ENCODE measurements around the gene OGN. TPM values are rescaled to one million over a fixed set of nuclear protein-coding genes. Genes with fewer than 3 reads are reported as not detected.

The OGN gene
- total and polyA plus RNA-seq, 2 of the 13 experiments (the other 11 are each of a cell fraction or from before 2014, with no cell fraction given) = not detected

DNA sequence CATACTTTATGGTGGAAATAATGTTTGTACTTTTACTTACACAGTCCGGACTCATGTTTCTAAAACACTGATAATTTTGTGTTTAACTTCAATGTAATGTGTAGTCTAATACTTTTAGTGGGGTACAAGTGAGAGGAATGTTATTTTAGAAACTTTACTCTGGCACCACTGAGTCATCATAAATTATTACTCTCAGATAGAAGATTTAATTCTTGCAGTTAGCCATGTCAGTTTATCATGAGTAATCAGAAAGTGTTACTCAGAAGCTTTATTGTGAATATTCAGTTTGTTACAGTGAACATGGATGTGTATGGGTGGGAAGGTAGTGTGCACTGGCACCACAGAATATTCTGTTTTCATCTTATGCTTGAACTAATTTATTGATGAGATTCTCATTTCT lies 20.0 kb downstream of the OGN start:
- Histone ChIP-seq H3K27me3 (ENCODE audit: control insufficient read depth in 1 of 2, insufficient read depth in 2 of 2, low read length in 2 of 2) (no peaks in the 10 kb centered on the region), H3K36me3 (replicated peaks in 1 of 2; ENCODE audit: control insufficient read depth in 1 of 2, insufficient read depth in 2 of 2, low read length in 2 of 2) (no peaks in the 10 kb centered on the region), H2AFZ (ENCODE audit: low read length) (no peak overlapping the region), H3K9me3 (ENCODE audit: low read length) (no peaks in the 10 kb centered on the region), H3K27ac (ENCODE audit: extremely low read length, insufficient read depth, low read length) (no peak overlapping the region), H3K9ac (ENCODE audit: insufficient read depth, low read depth, low read length) (no peak overlapping the region), H3K4me2 (ENCODE audit: low read depth, low read length) (no peak overlapping the region), H3K4me3 (replicated peaks in 1 of 3; ENCODE audit: insufficient read depth in 1 of 3, low read depth in 2 of 3, low read length in 3 of 3) (no peak overlapping the region), H3K79me2 (ENCODE audit: insufficient read depth, low read length) (no peaks in the 10 kb centered on the region), H3K4me1 (ENCODE audit: insufficient read depth, low read length) (no peaks in the 10 kb centered on the region), H4K20me1 (ENCODE audit: insufficient read depth, low read length) (no peaks in the 10 kb centered on the region)
- ChIA-PET CTCF (ENCODE audit: low intra/inter-chr PET ratio, low total read pairs) (no interaction called here), POLR2A (no interaction called here)
- BruUV-seq (replicated peaks) = no TSS peak
- 91% methylated on average over 1 of the region's 1 CpG for whole genome bisulfite sequencing (ENCODE audit: low lambda C conversion rate)
- intact Hi-C loops (cut with micrococcal nuclease; ENCODE audit: unreplicated experiment) = no loop called here
- ATAC-seq (no peak), DNase-seq (ENCODE audit: low spot score) (no peak), FAIRE-seq (no peak)
- TF ChIP-seq KMT2A (CRISPR knock-in tag; IDR thresholded peaks at IDR 0.05) = no peak
- 0 out of 4 replicates have a peak, but pooled peaks of 1 of the 2 experiments have one; percentile 12 for TF ChIP-seq MAFK (conservative IDR thresholded peaks at IDR 0.05 in 1 of 2, IDR thresholded peaks at IDR 0.05 in 1 of 2; ENCODE audit: low read length in 2 of 2)
- no peak for TF ChIP-seq ZNF737 (CRISPR knock-in tag; IDR thresholded peaks at IDR 0.05; ENCODE audit: borderline replicate concordance)
- in situ Hi-C loops (cut with HindIII; ENCODE audit: extremely low pct_ligation_motif_present, low pct_unique_long_range_greater_than_20kb) = no loop called here

- WGBS (ENCODE audit: low lambda C conversion rate) = 96% methylated on average over 2 of the region's 2 CpGs
- H3K4me2 ChIP-seq (ENCODE audit: low read depth, low read length) = no peak overlapping the region
- in situ Hi-C loops (cut with HindIII; ENCODE audit: extremely low pct_ligation_motif_present, low pct_unique_long_range_greater_than_20kb) = no loop called here
- H3K4me1 ChIP-seq (ENCODE audit: insufficient read depth, low read length) = peaks cover 7% of the 10 kb centered on the region
- FAIRE-seq (no peak), DNase-seq (ENCODE audit: low spot score) (no peak), ATAC-seq (no peak)
- H3K4me3 ChIP-seq (replicated peaks in 1 of 3; ENCODE audit: insufficient read depth in 1 of 3, low read depth in 2 of 3, low read length in 3 of 3) = no peak overlapping the region
- POLR2A ChIA-PET = no interaction called here
- no peaks in the 10 kb centered on the region for H3K9me3 ChIP-seq (ENCODE audit: low read length)
- CTCF ChIA-PET (ENCODE audit: low intra/inter-chr PET ratio, low total read pairs) = no interaction called here
- no peaks in the 10 kb centered on the region for H3K36me3 ChIP-seq (replicated peaks in 1 of 2; ENCODE audit: control insufficient read depth in 1 of 2, insufficient read depth in 2 of 2, low read length in 2 of 2)
- no peaks in the 10 kb centered on the region for H3K79me2 ChIP-seq (ENCODE audit: insufficient read depth, low read length)
- H2AFZ ChIP-seq (ENCODE audit: low read length) = no peak overlapping the region
- intact Hi-C loops (cut with micrococcal nuclease; ENCODE audit: unreplicated experiment) = no loop called here
- H3K27ac ChIP-seq (ENCODE audit: extremely low read length, insufficient read depth, low read length) = no peak overlapping the region
- no peak overlapping the region for H3K9ac ChIP-seq (ENCODE audit: insufficient read depth, low read depth, low read length)
- H4K20me1 ChIP-seq (ENCODE audit: insufficient read depth, low read length) = no peaks in the 10 kb centered on the region
- no peaks in the 10 kb centered on the region for H3K27me3 ChIP-seq (ENCODE audit: control insufficient read depth in 1 of 2, insufficient read depth in 2 of 2, low read length in 2 of 2)
- BruUV-seq (replicated peaks) = no TSS peak
- TF ChIP-seq REL (CRISPR knock-in tag; conservative IDR thresholded peaks at IDR 0.05) = no peak
- TF ChIP-seq NR2F2 (IDR thresholded peaks at IDR 0.05; ENCODE audit: borderline replicate concordance, low read depth) = no peak
- no peak for TF ChIP-seq SIX4 (CRISPR knock-in tag; IDR thresholded peaks at IDR 0.05)
- no peak for TF ChIP-seq SIN3B (IDR thresholded peaks at IDR 0.05; ENCODE audit: low read length)
- no peak for TF ChIP-seq ZNF138 (CRISPR knock-in tag; IDR thresholded peaks at IDR 0.05; ENCODE audit: low read depth)
- TF ChIP-seq ZNF879 (CRISPR knock-in tag; IDR thresholded peaks at IDR 0.05) = no peak
- no peak for TF ChIP-seq ZSCAN21 (CRISPR knock-in tag; IDR thresholded peaks at IDR 0.05; ENCODE audit: borderline replicate concordance)
- no peak for TF ChIP-seq IKZF4 (CRISPR knock-in tag; IDR thresholded peaks at IDR 0.05; ENCODE audit: borderline replicate concordance, low read depth, not compliant biosample characterization)
- TF ChIP-seq ZSCAN30 (CRISPR knock-in tag; IDR thresholded peaks at IDR 0.05) = no peak
- TF ChIP-seq ZNF282 (IDR thresholded peaks at IDR 0.05; ENCODE audit: partially characterized antibody) = no peak
- no peak for TF ChIP-seq PITX1 (CRISPR knock-in tag; IDR thresholded peaks at IDR 0.05)
- TF ChIP-seq CBX5 (CRISPR knock-in tag; IDR thresholded peaks at IDR 0.05; ENCODE audit: borderline replicate concordance) = no peak
- no peak for TF ChIP-seq ZNF556 (CRISPR knock-in tag; IDR thresholded peaks at IDR 0.05; ENCODE audit: borderline replicate concordance)
- TF ChIP-seq NONO (IDR thresholded peaks at IDR 0.05) = no peak
- TF ChIP-seq NONO (CRISPR knock-in tag; conservative IDR thresholded peaks at IDR 0.05) = no peak
- no peak for TF ChIP-seq GZF1 (CRISPR knock-in tag; IDR thresholded peaks at IDR 0.05)
- TF ChIP-seq ZBTB8A (CRISPR knock-in tag; IDR thresholded peaks at IDR 0.05; ENCODE audit: borderline replicate concordance, low read depth) = no peak
- no peak for TF ChIP-seq TBP (CRISPR knock-in tag; IDR thresholded peaks at IDR 0.05)
- TF ChIP-seq, protein P1, sequence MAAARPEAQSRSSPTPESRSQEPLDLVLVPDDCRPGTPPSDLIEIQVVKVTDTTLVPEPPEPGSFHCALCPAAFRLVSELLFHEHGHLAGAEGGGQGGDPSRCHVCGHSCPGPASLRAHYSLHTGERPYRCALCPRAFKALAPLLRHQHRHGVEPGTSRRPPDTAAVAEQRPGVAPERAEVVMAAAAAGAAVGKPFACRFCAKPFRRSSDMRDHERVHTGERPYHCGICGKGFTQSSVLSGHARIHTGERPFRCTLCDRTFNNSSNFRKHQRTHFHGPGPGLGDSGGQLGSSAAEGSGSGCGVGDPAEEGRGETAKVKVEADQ (CRISPR knock-in tag; IDR thresholded peaks at IDR 0.05; ENCODE audit: borderline replicate concordance) = no peak
Measured at GRCh38 chr9:92381775-92382174, 22.6 kb downstream of the OGN start.

All from HepG2 (cell line).